Epidermal melanocyte (primary cell): ENCODE measurements around the gene PARVA.

ENCODE experiments used
- DNase-seq: peaks from one replicate; pipeline ENCODE4 v3.0.0; 2011; ENCODE audit warnings: low spot score; ENCODE audit not compliant: insufficient read length

The PARVA gene

GRCh38 chr11:12430954-12431595 lies 53.7 kb downstream of the PARVA start:
- peak; percentile 38 for DNase-seq

GRCh38 chr11:12432507-12432906 lies 55.1 kb downstream of the PARVA start:
- DNase-seq: no peak

- DNase-seq: no peak
Observed at GRCh38 chr11:12433121-12433520, 55.8 kb downstream of the PARVA start.

- DNase-seq: no peak
Observed at GRCh38 chr11:12433571-12434324, 56.4 kb downstream of the PARVA start.

- DNase-seq: no peak
Observed at GRCh38 chr11:12434325-12434654, 56.9 kb downstream of the PARVA start.

GRCh38 chr11:12435264-12435663 lies 57.9 kb downstream of the PARVA start:
- no peak for DNase-seq

GRCh38 chr11:12436266-12436665 lies 58.9 kb downstream of the PARVA start:
- DNase-seq: no peak

GRCh38 chr11:12438291-12438690 lies 60.9 kb downstream of the PARVA start:
- DNase-seq: no peak

GRCh38 chr11:12439615-12440014 lies 62.2 kb downstream of the PARVA start:
- DNase-seq: no peak

- no peak for DNase-seq
Observed at GRCh38 chr11:12440565-12440964, 63.2 kb downstream of the PARVA start.

- DNase-seq: no peak
Observed at GRCh38 chr11:12441231-12441861, 64.0 kb downstream of the PARVA start.

- no peak for DNase-seq
Observed at GRCh38 chr11:12444601-12445000, 67.2 kb downstream of the PARVA start.

GRCh38 chr11:12445001-12445400 lies 67.6 kb downstream of the PARVA start:
- no peak for DNase-seq

- no peak for DNase-seq
Observed at GRCh38 chr11:12446863-12447262, 69.5 kb downstream of the PARVA start.

- no peak for DNase-seq
Observed at GRCh38 chr11:12448131-12448939, 71.0 kb downstream of the PARVA start.

- DNase-seq: no peak
Observed at GRCh38 chr11:12449961-12450715, 72.8 kb downstream of the PARVA start.

GRCh38 chr11:12451179-12451814 lies 73.9 kb downstream of the PARVA start:
- no peak for DNase-seq

- no peak for DNase-seq
Observed at GRCh38 chr11:12453243-12453642, 75.9 kb downstream of the PARVA start.

- DNase-seq: no peak
Observed at GRCh38 chr11:12454782-12455181, 77.4 kb downstream of the PARVA start.

GRCh38 chr11:12455938-12456337 lies 78.6 kb downstream of the PARVA start:
- DNase-seq: no peak
